NCI-H2081 (cell line): ENCODE measurements around the gene GABRD.

Experiments
- DNase-seq, 2 experiments: peaks; one replicate each; lab custom pipeline; 2025; lab: John Stamatoyannopoulos, UW

The GABRD gene

DNA sequence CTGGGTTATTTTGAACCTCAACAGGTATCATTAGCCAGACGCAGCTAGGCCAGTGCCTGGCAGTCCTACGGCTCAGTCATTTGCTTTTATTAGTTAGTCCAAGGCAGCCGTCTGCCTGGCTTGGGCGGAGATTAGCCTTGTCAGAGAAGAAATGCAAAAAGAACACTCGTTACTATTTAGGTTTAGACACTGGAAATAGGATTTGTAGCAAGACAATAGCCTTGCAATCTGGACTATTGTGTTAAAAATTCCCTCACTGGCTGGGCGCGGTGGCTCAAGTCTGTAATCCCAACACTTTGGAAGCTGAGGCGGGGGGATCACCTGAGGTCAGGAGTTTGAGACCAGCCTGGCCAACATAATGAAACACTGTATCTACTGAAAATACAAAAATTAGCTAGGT is 20.1 kb downstream of the GABRD start:
- DNase-seq, result no peak

DNA sequence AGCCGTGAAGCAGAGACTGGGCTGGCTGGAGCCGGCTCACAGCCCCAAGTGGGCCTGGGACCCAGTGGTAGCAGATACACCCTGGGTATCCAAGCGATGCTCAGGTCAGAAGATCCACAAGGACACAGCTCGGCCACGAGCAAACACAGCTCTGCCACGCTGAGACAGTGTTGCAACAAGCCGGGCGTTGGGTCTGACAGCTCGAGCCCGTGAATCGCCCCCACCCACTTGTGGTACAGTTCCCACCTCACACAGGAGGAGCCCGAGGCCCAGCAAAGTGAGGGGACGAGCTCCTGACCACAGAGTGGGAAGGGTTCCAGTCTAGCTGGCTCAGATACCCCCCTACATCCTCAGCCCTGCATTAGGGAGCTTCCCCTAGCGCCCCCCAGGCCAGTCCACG is 22.2 kb downstream of the GABRD start:
- no peak for DNase-seq

- no peak for DNase-seq
These were observed 22.7 kb downstream of the GABRD start for GRCh38 chr1:2041887-2042286.

GRCh38 chr1:2042830-2043773 is 24.0 kb downstream of the GABRD start:
- DNase-seq, result no peak

GRCh38 chr1:2043886-2044285 is 24.7 kb downstream of the GABRD start:
- no peak for DNase-seq

GRCh38 chr1:2044510-2045319 is 25.6 kb downstream of the GABRD start:
- peak; percentile 32 to 50 for DNase-seq

- DNase-seq, result no peak
These were observed 26.5 kb downstream of the GABRD start for GRCh38 chr1:2045468-2046173.

- peak; percentile 25 to 37 for DNase-seq
These were observed 27.2 kb downstream of the GABRD start for GRCh38 chr1:2046174-2046917.

GRCh38 chr1:2046953-2047748 is 28.0 kb downstream of the GABRD start:
- no peak for DNase-seq

GRCh38 chr1:2047749-2048729 is 28.9 kb downstream of the GABRD start:
- no peak for DNase-seq

- peak; percentile 21 to 27 for DNase-seq
These were observed 30.1 kb downstream of the GABRD start for GRCh38 chr1:2049225-2049717.

DNA sequence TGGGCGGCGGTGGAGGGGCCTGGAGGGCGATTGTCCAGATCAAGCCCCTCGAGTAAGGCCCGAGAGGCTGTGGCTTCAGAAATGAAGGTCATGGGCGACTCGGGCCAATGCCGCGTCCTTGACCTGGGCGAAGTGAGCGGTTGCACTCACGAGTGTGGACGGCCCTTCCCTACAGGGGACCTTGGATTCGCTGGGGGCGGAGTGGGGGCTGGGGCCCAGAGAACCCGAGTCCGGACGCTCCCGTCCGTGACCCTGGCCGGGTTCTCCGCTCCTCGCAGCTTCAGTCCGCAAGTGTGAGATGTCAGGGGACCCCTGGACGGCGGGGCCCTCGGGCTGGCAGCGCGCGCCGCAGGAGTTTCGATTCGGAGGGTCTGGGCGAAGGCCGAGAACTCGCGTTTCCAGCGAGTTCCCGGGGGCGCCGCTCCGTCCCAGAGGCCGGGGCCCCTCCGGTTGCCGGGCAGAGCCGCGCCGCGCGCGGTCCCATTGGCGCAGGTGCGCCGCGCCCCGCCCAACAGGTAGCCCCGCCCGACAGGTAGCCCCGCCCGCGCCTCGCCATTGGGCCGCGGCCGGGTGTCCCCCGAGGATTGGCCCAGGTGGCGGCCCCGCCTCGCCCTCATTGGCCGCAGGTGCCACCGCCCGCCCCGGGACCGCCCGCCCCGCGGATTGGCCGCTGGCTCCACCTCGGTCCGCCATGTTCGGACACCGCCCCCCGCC is 30.7 kb downstream of the GABRD start, which contains the start of gene PRKCZ:
PRKCZ (plus strand) TSS at position 694 of the 714 bp plus-strand sequence. CDS start 220 bp downstream, outside the sequence.
- peak; percentile 92 to 93 for DNase-seq

- DNase-seq, result peak; percentile 59 to 66
These were observed 31.3 kb downstream of the GABRD start for GRCh38 chr1:2050461-2050792.

DNA sequence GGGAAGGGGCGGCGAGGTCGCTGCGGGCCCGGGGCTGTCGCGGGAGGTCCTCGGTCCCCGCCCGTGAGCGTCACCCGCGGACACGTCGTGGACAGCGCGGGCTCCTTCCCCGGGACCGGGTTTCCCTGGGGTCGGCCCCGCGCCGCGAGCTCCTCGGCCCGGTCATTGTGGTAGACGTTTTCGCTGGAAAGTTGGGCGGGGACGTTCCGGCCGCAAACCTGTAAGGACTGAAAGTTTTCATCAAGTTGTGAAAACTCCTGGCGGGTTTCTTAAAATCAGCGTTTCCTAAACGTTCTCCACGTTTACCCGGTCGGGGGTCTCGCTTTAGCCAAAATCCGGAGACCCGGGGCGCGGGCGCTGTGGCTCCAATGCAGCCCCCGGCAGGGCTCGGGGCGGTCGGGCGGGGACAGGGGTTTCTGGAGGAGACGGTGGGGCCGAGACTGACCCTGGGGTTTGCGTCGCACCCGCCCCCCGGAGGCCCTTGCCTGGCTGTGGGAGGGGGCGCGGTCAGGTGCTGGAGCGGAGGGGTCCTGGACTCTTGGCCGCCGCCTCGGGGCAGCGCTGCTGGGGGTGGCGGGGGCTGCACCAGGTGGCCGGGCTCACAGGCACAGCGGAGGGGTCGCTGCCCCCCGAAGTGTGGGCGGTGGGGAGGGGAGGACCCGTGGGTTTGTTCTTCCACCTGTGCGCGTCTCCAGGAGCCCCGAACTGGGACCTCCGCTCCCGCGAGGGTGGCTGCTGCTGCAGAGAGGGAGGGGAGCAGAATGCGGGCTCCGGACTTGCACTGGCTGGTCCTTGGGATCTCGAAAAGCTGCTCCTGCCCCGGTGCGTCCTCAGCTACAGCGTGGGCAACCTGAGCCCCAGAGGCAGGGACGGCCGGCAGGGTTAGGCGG is 31.9 kb downstream of the GABRD start:
- no peak for DNase-seq

- no peak for DNase-seq
These were observed 33.0 kb downstream of the GABRD start for GRCh38 chr1:2052054-2052679.

DNA sequence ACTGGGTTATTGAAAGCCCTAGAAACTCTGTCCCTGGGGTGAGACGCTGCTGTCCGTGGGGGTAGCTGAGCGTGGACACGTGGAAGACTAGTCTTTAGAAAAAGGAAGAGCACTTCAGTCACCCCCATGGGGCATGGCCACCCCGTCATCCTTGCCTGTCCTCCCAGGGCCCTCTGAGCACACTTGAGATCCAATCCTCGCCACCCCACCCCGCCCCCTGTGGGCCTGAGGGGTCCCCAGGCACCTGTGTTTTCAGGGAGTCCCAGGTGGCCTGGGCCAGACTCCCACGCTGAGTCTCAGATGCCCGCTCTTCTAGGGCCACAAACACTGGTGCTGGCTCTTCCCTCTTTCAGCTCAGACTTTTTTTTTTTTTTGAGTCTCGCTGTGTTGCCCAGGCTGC is 33.6 kb downstream of the GABRD start:
- DNase-seq, result no peak

- no peak for DNase-seq
These were observed 34.1 kb downstream of the GABRD start for GRCh38 chr1:2053217-2053616.
